Activated CD4-positive, alpha-beta T cell treated with anti-CD3 and anti-CD28 coated beads, Interleukin-2, amount 10 ng/mL, durations not matched to agents 24 days and 14 days (primary cell): ENCODE data around the gene ZNF804B. TPM values are rescaled to one million over a fixed set of nuclear protein-coding genes. Genes with fewer than 3 reads are reported as not detected.
A peak's percentile ranks its signal among the peaks of the same experiment; 100 is the strongest.

Experiments used
- DNase-seq: peaks from one replicate; pipeline ENCODE4 v3.0.0; 2022
- H3K27ac Mint-ChIP-seq: one replicate; pipeline ENCODE4 v1.8.0; 2022; ENCODE audit warnings: mild to moderate bottlenecking, mixed read lengths
- H3K27me3 Mint-ChIP-seq: one replicate; pipeline ENCODE4 v1.8.0; 2022; ENCODE audit warnings: mixed read lengths
- H3K36me3 Mint-ChIP-seq: one replicate; pipeline ENCODE4 v1.8.0; 2022; ENCODE audit warnings: low read depth, mild to moderate bottlenecking, mixed read lengths
- H3K4me1 Mint-ChIP-seq: one replicate; pipeline ENCODE4 v1.8.0; 2021; ENCODE audit warnings: mixed read lengths
- H3K4me3 Mint-ChIP-seq: one replicate; pipeline ENCODE4 v1.8.0; 2022; ENCODE audit warnings: mild to moderate bottlenecking, moderate library complexity, mixed read lengths
- H3K9me3 Mint-ChIP-seq: one replicate; pipeline ENCODE4 v1.8.0; 2021; ENCODE audit warnings: mixed read lengths
- intact Hi-C: fragments of 100-400 bp; cut with micrococcal nuclease; formaldehyde crosslinking; loops from one replicate; pipeline ENCODE4 v1.15.1; 2023
- total RNA-seq: library from RNA; stranded (reverse); gene quantifications from 2 replicates; pipeline ENCODE4 v1.2.3, GENCODE V29; 2022

Gene ZNF804B
- total RNA-seq, result not detected in 2 replicates

DNA sequence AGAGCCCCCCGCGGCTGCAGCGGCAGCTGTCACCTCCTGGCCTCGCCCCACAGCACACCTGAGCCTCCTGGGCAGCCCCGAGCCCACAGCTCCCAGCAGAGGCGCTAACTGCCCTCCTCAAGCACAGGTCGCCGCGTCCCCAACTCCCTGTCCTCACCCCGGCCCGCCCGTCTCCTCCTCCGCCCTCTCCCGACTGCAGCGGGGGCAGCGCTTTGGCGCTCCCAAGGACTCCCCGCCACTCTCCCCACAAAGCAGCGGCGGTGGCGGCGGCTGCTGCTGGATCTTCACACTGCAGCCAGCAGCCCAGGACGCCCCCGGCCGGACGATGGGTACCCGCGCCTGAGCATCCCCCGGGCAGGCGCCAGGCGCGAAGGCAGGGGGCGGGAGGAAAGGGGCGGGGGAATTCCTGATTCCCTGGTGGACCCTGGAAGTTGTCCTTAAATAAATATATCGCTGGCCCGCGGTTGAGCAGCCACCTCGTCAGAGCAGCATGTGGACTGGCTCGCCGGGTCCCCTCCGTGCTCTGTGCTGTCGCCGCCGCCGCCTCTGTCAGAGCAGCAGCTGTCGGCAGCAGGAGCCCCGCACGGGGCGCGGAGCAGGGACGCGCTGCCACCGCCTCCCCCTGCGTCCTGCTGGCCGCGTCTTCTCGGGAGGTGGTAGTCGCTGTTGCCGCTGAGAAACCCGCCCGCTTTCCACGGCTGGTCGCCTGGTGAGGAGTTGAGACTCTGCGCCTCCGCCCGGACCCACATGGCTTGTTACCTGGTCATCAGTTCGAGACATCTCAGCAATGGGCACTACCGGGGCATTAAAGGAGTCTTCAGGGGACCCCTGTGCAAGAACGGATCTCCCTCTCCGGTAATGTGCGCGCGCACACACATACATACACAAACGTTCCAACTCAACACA lies at the start of gene ZNF804B:
Gene ZNF804B (plus strand): TSS at position 471 of the 906 bp plus-strand sequence. CDS start 277 bp downstream, at position 748.
- Mint-ChIP-seq H3K27ac (no peak within 1 kb of the TSS), H3K4me3 (peak within 1 kb of the TSS; percentile 7), H3K9me3 (no peaks in the 10 kb centered on the region), H3K27me3 (peaks cover 43% of the 10 kb centered on the region), H3K4me1 (peaks cover 2% of the 10 kb centered on the region), H3K36me3 (no peaks in the 10 kb centered on the region)
- no peak for DNase-seq
- intact Hi-C loops, result no loop called here

DNA sequence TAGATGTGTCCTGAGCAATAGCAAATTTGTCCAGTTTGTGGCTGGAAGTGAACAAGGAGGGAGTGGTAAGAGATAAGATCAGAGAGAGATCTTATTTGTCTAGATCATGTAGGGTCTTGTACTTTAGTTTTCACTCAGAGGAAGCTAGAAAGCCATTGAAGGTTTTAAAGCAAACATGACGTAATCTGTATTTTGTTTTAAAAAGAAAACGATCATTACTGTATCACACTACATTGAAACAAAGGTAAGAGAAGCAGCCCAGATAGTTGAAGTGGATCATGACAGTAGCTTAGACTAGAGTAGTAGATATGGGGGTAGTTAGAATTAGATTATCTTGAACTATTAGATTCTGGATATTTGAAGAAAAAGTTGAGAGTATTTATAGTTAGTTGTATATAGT lies 23.6 kb upstream of the ZNF804B start:
- Mint-ChIP-seq H3K27me3 (peaks cover 1% of the 10 kb centered on the region), H3K4me1 (no peaks in the 10 kb centered on the region), H3K9me3 (no peaks in the 10 kb centered on the region), H3K4me3 (no peak overlapping the region), H3K36me3 (no peaks in the 10 kb centered on the region), H3K27ac (no peak overlapping the region)
- intact Hi-C loops, result no loop called here
- DNase-seq, result no peak

DNA sequence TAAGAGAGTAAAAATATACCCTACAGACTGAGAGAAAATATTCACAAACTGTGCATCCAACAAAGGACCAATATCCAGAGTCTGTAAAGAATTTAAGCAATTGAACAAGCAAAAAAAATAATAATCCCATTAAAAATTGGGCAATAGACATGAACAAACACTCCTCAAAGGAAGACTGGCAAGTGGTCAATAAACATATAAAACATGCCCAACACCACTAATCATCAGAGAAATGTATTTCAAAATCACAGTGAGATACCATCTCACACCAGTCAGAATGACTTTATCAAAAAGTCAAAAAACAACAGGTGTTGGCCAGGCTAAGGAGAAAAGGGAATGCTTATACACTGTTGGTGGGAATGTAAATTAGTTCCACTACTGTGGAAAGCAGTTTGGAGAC lies 21.9 kb upstream of the ZNF804B start:
- no peak for DNase-seq
- Mint-ChIP-seq H3K27me3 (peaks cover 1% of the 10 kb centered on the region), H3K9me3 (no peaks in the 10 kb centered on the region), H3K4me3 (no peak overlapping the region), H3K4me1 (no peaks in the 10 kb centered on the region), H3K27ac (no peak overlapping the region), H3K36me3 (no peaks in the 10 kb centered on the region)
- intact Hi-C loops, result no loop called here

DNA sequence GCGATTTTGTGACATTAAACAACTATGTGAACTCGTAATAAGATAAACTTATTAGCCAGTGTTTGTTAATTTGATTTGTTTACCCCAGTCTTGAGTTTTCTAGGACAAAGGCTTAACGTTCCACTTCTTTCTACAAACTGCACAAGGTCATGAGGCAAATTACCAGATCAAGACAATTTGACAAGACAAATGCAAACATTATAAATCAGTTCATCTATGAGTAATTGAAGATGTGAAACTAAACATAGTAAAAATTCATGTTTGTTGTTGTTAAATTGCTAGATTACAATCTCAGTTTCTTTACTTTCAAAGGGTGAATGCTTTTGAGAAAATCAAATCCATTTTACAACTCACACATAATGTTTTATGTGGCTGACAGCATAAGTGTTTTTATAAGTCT lies 13.4 kb upstream of the ZNF804B start:
- intact Hi-C loops, result loop anchor here (2.0 kb wide), 1 partner anchor 19 kb away; no protein-coding TSS in a partner anchor
- Mint-ChIP-seq H3K27me3 (no peaks in the 10 kb centered on the region), H3K9me3 (no peaks in the 10 kb centered on the region), H3K36me3 (no peaks in the 10 kb centered on the region), H3K4me3 (no peak overlapping the region), H3K4me1 (no peaks in the 10 kb centered on the region), H3K27ac (no peak overlapping the region)
- DNase-seq, result no peak

DNA sequence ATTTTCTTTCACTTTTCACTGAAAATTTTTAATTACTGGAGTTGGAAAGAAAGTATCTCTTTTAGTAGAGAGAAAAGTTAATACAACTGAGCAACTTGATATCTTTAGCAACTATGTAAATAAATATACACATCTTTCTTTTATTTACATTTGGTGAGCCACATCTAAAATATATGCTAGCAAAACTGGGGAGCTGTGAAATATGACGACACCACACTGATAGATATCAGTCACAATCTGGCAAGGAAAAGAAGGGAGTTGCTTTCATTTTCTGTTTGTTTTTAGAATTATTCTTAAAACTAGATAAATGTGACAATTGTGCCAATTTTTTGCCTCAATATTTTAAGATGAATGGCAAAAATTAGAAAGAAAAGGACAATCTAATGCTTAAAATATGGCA lies 2.7 kb upstream of the ZNF804B start:
- H3K27me3 Mint-ChIP-seq, result peaks cover 37% of the 10 kb centered on the region

DNA sequence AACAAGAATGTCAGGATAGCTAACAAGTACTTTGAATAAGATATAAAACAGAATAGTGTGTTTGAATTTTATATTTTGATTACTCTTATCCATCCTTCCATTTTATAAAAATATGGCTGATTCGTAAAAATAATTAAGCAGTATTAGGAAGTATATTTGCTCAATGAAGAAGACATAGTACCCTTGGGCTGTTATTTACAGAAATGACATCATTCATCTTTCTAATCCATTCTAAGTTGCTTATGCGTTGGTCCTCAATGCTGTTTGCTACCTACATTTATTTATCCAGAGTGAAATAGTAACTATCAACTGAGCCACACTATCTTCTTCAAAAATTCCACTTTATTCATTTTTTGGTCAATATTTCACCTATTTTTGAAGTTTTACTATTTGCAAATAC lies 2.1 kb upstream of the ZNF804B start:
- Mint-ChIP-seq H3K9me3 (no peaks in the 10 kb centered on the region), H3K36me3 (no peaks in the 10 kb centered on the region), H3K27me3 (peaks cover 41% of the 10 kb centered on the region), H3K27ac (no peak overlapping the region), H3K4me3 (no peak overlapping the region), H3K4me1 (peaks cover 2% of the 10 kb centered on the region)
- no peak for DNase-seq
- intact Hi-C loops, result no loop called here

More for the DNA sequence above, 2.7 kb upstream of the ZNF804B start:
- H3K4me1 Mint-ChIP-seq, result peaks cover 2% of the 10 kb centered on the region
- DNase-seq, result no peak
- H3K4me3 Mint-ChIP-seq, result no peak overlapping the region
- intact Hi-C loops, result no loop called here
- H3K36me3 Mint-ChIP-seq, result no peaks in the 10 kb centered on the region
- no peak overlapping the region for H3K27ac Mint-ChIP-seq
- H3K9me3 Mint-ChIP-seq, result no peaks in the 10 kb centered on the region

DNA sequence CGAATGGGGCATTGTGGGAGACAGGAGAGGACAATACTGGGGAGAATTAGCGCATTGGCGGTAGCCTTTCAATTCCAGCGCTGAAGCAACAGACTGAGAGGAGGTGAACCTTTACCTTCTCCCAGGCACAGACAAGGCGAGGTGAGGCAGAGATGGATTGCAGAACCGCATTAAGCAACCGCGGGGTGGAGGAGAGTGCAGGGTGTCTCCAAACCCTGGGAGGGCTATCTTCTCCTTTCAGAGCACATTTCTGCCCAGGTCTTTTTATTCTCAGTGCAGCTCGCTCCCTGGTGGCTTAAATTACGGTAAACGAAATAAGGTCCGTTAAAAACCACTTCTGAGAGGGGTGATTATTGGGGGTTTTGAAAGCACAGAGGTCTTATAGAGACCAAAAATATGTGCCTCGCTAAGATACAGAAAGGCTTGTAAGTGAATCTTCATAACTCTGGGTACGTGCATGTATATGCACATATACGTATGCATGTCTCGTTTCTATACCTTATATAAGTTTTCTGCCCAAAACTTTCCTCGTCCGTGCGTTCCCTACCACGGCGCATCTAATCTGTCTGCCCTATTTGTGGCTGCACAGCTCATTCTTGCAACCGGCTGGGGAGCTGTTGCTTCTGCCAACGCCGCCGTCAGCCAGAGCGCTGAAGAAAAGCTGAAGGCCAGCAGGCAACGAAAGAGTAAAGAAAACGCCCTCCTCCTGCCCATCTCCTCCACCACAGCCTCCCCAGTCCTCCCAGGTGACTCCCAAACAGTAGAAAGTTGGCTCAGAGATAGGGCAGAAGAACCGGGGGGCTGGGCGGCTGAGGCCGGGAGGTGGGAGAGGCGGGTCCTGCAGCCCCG lies 895 bp upstream of the ZNF804B start:
- Mint-ChIP-seq H3K36me3 (no peaks in the 10 kb centered on the region), H3K9me3 (no peaks in the 10 kb centered on the region), H3K4me1 (peaks cover 2% of the 10 kb centered on the region), H3K27me3 (peaks cover 43% of the 10 kb centered on the region), H3K27ac (no peak overlapping the region), H3K4me3 (no peak overlapping the region)
- intact Hi-C loops, result no loop called here
- peak; percentile 56 for DNase-seq

DNA sequence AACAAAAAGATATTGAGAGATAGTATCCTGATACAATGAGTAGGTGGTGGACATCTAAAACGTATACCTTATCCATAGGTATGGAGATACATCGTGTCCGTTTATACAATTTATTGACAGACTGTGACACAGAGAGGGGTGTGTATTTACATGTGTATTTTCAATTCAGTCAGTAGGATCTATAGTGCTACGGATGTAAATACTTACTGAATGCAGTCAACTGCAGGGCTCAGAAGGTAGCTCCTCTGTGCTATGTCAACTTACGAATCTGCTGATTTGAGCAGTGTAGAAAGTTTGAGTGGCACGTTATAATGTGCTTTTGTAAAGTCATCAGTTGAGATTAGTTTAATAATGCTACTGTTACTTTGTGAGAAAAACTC lies 626 bp downstream of the ZNF804B start:
- Mint-ChIP-seq H3K4me1 (peaks cover 2% of the 10 kb centered on the region), H3K36me3 (no peaks in the 10 kb centered on the region), H3K27ac (no peak overlapping the region), H3K27me3 (peaks cover 43% of the 10 kb centered on the region), H3K4me3 (peak overlapping the region; percentile 7), H3K9me3 (no peaks in the 10 kb centered on the region)
- no peak for DNase-seq
- intact Hi-C loops, result no loop called here

DNA sequence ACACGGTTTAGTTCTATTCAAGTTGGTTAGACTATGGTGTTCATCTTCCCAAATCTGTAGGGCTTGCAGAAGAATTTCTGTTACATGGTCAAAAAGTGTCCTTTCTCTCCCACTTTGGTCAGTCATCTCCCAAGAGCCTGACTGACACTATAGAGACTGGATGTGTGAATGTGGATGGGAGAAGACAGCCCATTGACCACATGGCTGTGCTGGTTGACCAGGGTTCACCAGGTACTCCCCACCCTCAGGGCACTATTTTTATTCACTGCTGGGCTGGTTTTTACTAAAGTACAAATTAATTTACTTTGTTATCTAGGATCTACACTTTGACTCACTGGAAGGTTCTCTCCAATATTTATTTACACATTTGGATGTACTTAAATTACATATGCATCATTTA lies 2.3 kb downstream of the ZNF804B start:
- Mint-ChIP-seq H3K4me3 (no peak overlapping the region), H3K27ac (no peak overlapping the region), H3K9me3 (no peaks in the 10 kb centered on the region), H3K36me3 (no peaks in the 10 kb centered on the region), H3K27me3 (peaks cover 39% of the 10 kb centered on the region), H3K4me1 (peaks cover 2% of the 10 kb centered on the region)
- intact Hi-C loops, result no loop called here
- no peak for DNase-seq

DNA sequence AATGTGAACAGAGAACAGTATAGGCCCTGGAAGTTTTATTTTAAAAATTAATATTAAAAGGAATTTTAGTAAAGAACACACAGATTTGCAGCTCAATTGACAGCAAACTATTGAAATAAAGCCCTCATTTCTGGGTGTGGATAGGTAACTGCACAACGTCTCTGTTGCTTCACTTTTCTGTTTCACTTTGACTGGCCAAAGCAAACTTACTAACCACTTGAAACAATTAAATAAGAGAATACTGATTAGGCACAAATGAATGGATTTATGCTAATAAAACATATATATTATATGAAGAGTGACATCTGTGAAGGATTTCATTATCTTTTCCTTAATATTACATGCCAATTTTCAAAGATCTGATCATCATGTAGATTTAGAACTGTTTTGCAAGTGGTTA lies 11.9 kb downstream of the ZNF804B start:
- H3K4me3 Mint-ChIP-seq, result no peak overlapping the region
- no peaks in the 10 kb centered on the region for H3K36me3 Mint-ChIP-seq
- no peaks in the 10 kb centered on the region for H3K27me3 Mint-ChIP-seq
- H3K4me1 Mint-ChIP-seq, result no peaks in the 10 kb centered on the region
- no peaks in the 10 kb centered on the region for H3K9me3 Mint-ChIP-seq
- H3K27ac Mint-ChIP-seq, result no peak overlapping the region
- intact Hi-C loops, result no loop called here
- DNase-seq, result no peak

DNA sequence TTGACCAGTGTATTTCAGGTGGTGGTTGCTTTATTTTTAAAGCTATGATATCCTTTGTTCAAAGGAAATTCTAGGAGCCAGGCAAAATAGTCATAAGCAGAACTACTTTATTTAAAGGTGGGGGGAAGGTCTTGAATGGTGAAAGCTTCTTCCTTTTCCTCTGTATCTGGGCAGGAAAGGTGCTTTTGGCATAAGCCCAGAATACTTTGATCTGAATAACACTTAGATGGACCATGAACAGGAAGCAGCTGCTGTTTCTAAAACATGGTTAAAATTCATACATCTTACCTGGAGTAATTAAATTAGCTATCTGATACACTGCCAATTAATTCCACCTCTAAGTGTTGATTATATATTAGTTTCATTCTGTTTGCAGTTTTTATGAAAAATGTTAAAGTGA lies 13.3 kb downstream of the ZNF804B start:
- H3K4me1 Mint-ChIP-seq, result no peaks in the 10 kb centered on the region

DNA sequence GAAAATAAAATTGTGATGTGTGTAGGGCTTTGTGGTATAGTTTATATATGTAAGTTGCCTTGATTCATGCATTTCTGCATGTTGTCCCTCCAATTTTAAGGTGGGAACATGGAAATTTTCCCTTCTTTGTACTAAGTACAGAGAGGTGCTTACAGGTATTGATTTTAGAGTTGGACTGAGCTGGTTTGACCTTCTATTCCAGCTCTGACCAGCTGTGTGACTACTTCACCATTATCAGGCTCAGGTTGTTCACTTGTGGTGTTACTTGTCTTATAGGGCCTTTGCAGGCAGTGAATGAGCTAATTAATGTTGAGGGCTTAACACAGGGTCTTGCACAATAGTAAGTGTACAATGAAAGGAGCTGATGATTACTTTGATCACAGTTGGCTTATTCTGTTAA lies 16.3 kb downstream of the ZNF804B start:
- no peak for DNase-seq

More for the DNA sequence above, 13.3 kb downstream of the ZNF804B start:
- Mint-ChIP-seq H3K9me3 (no peaks in the 10 kb centered on the region), H3K27me3 (no peaks in the 10 kb centered on the region), H3K4me3 (no peak overlapping the region), H3K27ac (no peak overlapping the region), H3K36me3 (no peaks in the 10 kb centered on the region)
- intact Hi-C loops, result no loop called here
- no peak for DNase-seq

DNA sequence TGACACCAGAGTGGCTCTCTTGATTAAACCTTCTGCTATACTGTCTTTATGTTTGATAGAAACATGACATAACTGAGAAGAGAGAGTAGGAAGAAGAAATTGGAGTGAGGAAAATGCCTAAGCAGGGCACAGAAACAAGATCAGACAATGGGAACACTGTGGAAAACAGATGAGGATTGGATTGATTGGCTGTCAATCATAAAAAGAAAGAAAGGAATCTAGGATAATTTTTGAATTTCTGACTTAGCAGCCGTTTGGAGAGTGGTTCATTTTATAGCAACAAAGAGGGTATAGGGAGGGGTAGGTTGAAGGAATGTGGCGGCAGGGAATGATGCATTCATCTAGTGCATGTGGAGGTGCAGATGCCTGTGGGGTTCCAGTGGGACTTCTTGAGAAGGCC lies 28.3 kb downstream of the ZNF804B start:
- no peak overlapping the region for H3K27ac Mint-ChIP-seq
- no peak for DNase-seq
- no peaks in the 10 kb centered on the region for H3K36me3 Mint-ChIP-seq
- no peaks in the 10 kb centered on the region for H3K9me3 Mint-ChIP-seq
- no peak overlapping the region for H3K4me3 Mint-ChIP-seq
- H3K27me3 Mint-ChIP-seq, result peaks cover 1% of the 10 kb centered on the region
- intact Hi-C loops, result loop anchor here (2.0 kb wide), 1 partner anchor 835 kb away; no protein-coding TSS in a partner anchor
- no peaks in the 10 kb centered on the region for H3K4me1 Mint-ChIP-seq

More for the DNA sequence above, 16.3 kb downstream of the ZNF804B start:
- Mint-ChIP-seq H3K36me3 (no peaks in the 10 kb centered on the region), H3K27me3 (no peaks in the 10 kb centered on the region), H3K4me3 (no peak overlapping the region), H3K27ac (no peak overlapping the region), H3K4me1 (no peaks in the 10 kb centered on the region), H3K9me3 (no peaks in the 10 kb centered on the region)
- intact Hi-C loops, result no loop called here

DNA sequence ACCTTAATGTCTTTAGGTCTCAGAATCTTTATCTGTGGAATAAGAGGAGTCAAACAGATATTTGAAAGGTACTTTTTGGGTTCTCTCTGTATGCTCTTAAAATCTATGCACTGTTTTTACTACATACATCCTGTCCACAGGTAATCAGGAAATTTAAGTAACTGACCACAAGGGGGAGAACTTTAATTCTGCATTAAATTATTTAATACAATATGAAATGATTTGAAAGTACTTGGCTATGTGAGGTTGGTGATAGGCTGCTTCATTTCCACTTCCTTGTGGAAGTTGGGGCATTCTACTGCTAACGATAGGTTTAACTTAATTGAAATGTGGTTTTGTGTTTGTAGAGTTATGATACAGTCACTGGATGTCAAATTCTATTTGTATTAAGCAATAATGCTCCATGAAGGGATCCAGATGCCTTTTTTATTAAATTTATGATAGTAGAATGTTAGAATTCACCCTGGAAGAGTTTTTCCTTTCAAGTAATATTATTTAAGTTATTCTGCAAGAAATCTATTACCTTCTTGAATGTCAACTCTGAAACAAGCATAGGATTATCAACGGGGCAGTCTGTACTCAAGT lies 30.1 kb downstream of the ZNF804B start:
- intact Hi-C loops, result loop anchor here (2.0 kb wide), 1 partner anchor 833 kb away; no protein-coding TSS in a partner anchor
- no peak overlapping the region for H3K27ac Mint-ChIP-seq
- DNase-seq, result no peak
- H3K36me3 Mint-ChIP-seq, result no peaks in the 10 kb centered on the region
- no peak overlapping the region for H3K4me3 Mint-ChIP-seq
- H3K4me1 Mint-ChIP-seq, result no peaks in the 10 kb centered on the region
- H3K27me3 Mint-ChIP-seq, result peaks cover 1% of the 10 kb centered on the region
- H3K9me3 Mint-ChIP-seq, result no peaks in the 10 kb centered on the region
